Measurements from ENCODE around the gene BCLAF1. TPM values are rescaled to one million over a fixed set of nuclear protein-coding genes. Genes with fewer than 3 reads are reported as not detected.

BCLAF1 gene
- total and polyA plus RNA-seq, 2 donors (not counting 3 experiments of a cell fraction or from before 2014, with no cell fraction given), result 23.4 to 151 TPM

GRCh38 chr6:136326038-136326553 lies 36.5 kb upstream of the BCLAF1 start:
- BruUV-seq (replicated peaks), result no TSS peak
- POLR2A ChIA-PET, result interaction anchor here (0.6 kb wide), 1 partner anchor 552 kb away, joined by 4 read pairs; no protein-coding TSS in a partner anchor
- H3K9ac ChIP-seq (replicated peaks; ENCODE audit: extremely low read depth, insufficient read depth, low read length), result no peak overlapping the region
- DNase-seq (ENCODE audit: low read depth, low spot score), result peak; percentile 10
- intact Hi-C loops (cut with micrococcal nuclease), result no loop called here
- H3K27me3 ChIP-seq (ENCODE audit: control insufficient read depth in 2 of 2, insufficient read depth in 2 of 2, low read length in 2 of 2), result peaks cover 0 to 3% of the 10 kb centered on the region in 2 experiments
- H4K20me1 ChIP-seq (replicated peaks; ENCODE audit: control insufficient read depth, extremely low read depth, insufficient read depth, low read length), result no peaks in the 10 kb centered on the region
- H3K4me1 ChIP-seq (ENCODE audit: control insufficient read depth, extremely low read depth, insufficient read depth, low read length), result no peaks in the 10 kb centered on the region
- H3K9me1 ChIP-seq (replicated peaks; ENCODE audit: control insufficient read depth, extremely low read depth, insufficient read depth, low read length), result no peaks in the 10 kb centered on the region
- H3K4me3 ChIP-seq (replicated peaks in 1 of 3; ENCODE audit: insufficient read depth in 1 of 3, low read depth in 1 of 3, low read length in 3 of 3), result no peak overlapping the region
- dilution Hi-C loops (cut with MboI; ENCODE audit: extremely low pct_ligation_motif_present, low sequenced_read_pairs), result no loop called here
- no peak overlapping the region for H3K27ac ChIP-seq (ENCODE audit: insufficient read depth, low read depth, low read length)
- H3K9me3 ChIP-seq (replicated peaks; ENCODE audit: control insufficient read depth, insufficient read depth, low read length), result no peaks in the 10 kb centered on the region
- TF ChIP-seq POLR2AphosphoS5 (IDR thresholded peaks at IDR 0.05; ENCODE audit: insufficient read depth, low read depth, low read length), result no peak
- peak; percentile 74 for TF ChIP-seq JUN (IDR thresholded peaks at IDR 0.05; ENCODE audit: borderline replicate concordance, insufficient read depth, insufficient read length, low read depth)
- CTCF ChIA-PET, result interaction anchor here (1.0 kb wide), 1 partner anchor 9 kb away, joined by 4 read pairs; no protein-coding TSS in a partner anchor
- no peaks in the 10 kb centered on the region for H3K79me2 ChIP-seq (ENCODE audit: control insufficient read depth, insufficient read depth, low read length)
- FAIRE-seq, result no peak
- no peak overlapping the region for H2AFZ ChIP-seq (ENCODE audit: low read depth, low read length)
- no peak overlapping the region for H3K4me2 ChIP-seq (ENCODE audit: insufficient read depth, low read length)
- no peaks in the 10 kb centered on the region for H3K36me3 ChIP-seq (ENCODE audit: control insufficient read depth in 2 of 2, extremely low read depth in 1 of 2, insufficient read depth in 2 of 2, low read length in 2 of 2)

- Histone ChIP-seq H3K4me1 (ENCODE audit: control insufficient read depth, extremely low read depth, insufficient read depth, low read length) (no peaks in the 10 kb centered on the region), H4K20me1 (replicated peaks; ENCODE audit: control insufficient read depth, extremely low read depth, insufficient read depth, low read length) (no peaks in the 10 kb centered on the region), H3K79me2 (ENCODE audit: control insufficient read depth, insufficient read depth, low read length) (no peaks in the 10 kb centered on the region), H2AFZ (ENCODE audit: low read depth, low read length) (no peak overlapping the region), H3K9ac (replicated peaks; ENCODE audit: extremely low read depth, insufficient read depth, low read length) (no peak overlapping the region), H3K9me3 (replicated peaks; ENCODE audit: control insufficient read depth, insufficient read depth, low read length) (no peaks in the 10 kb centered on the region), H3K4me2 (ENCODE audit: insufficient read depth, low read length) (no peak overlapping the region), H3K36me3 (ENCODE audit: control insufficient read depth in 2 of 2, extremely low read depth in 1 of 2, insufficient read depth in 2 of 2, low read length in 2 of 2) (no peaks in the 10 kb centered on the region), H3K9me1 (replicated peaks; ENCODE audit: control insufficient read depth, extremely low read depth, insufficient read depth, low read length) (no peaks in the 10 kb centered on the region), H3K27me3 (ENCODE audit: control insufficient read depth in 2 of 2, insufficient read depth in 2 of 2, low read length in 2 of 2) (peaks cover 0 to 3% of the 10 kb centered on the region in 2 experiments), H3K27ac (ENCODE audit: insufficient read depth, low read depth, low read length) (no peak overlapping the region), H3K4me3 (replicated peaks in 1 of 3; ENCODE audit: insufficient read depth in 1 of 3, low read depth in 1 of 3, low read length in 3 of 3) (no peak overlapping the region)
- intact Hi-C loops (cut with micrococcal nuclease) (no loop called here), dilution Hi-C loops (cut with MboI; ENCODE audit: extremely low pct_ligation_motif_present, low sequenced_read_pairs) (no loop called here)
- ChIA-PET CTCF (interaction anchor here (1.0 to 1.1 kb wide), 2 partner anchors 7 to 8 kb away, joined by 3 to 4 read pairs; no protein-coding TSS in a partner anchor), POLR2A (no interaction called here)
- DNase-seq (ENCODE audit: low read depth, low spot score) (no peak), FAIRE-seq (no peak)
- TF ChIP-seq POLR2AphosphoS5 (IDR thresholded peaks at IDR 0.05; ENCODE audit: insufficient read depth, low read depth, low read length), result no peak
- TF ChIP-seq EZH2 (IDR thresholded peaks at IDR 0.05; ENCODE audit: borderline replicate concordance, low read depth, low read length, severe bottlenecking), result no peak
- no peak for TF ChIP-seq CTCF (IDR thresholded peaks at IDR 0.05; ENCODE audit: extremely low read depth in 1 of 2, insufficient read depth in 1 of 2, low read depth in 1 of 2, low read length in 2 of 2)
- no peak for TF ChIP-seq GATA2 (IDR thresholded peaks at IDR 0.05; ENCODE audit: insufficient read depth, insufficient read length, low read depth, low read length)
- no TSS peak for BruUV-seq (replicated peaks)
These were observed 35.2 kb upstream of the BCLAF1 start for GRCh38 chr6:136324686-136325380.

Measured in endothelial cell of umbilical vein (primary cell).